SK-N-SH (cell line): ENCODE data around the gene CCDC197. TPM values are rescaled to one million over a fixed set of nuclear protein-coding genes. Genes with fewer than 3 reads are reported as not detected.

Experiments used
- CTCF ChIA-PET: fragments of 300-600, 350-600 bp; formaldehyde crosslinking; extraction: SDS; loops from one replicate; lab custom pipeline; 2021; lab: Yijun Ruan, JAX
- POLR2A ChIA-PET: fragments of 350-600 bp; sonication (Branson Sonifier 250); formaldehyde crosslinking; extraction: SDS; loops from one replicate; lab custom pipeline; 2020; ENCODE audit warnings: antibody characterized with exemption, inconsistent platforms; lab: Yijun Ruan, JAX
- DNase-seq: peaks from one replicate; pipeline ENCODE4 v3.0.0; 2012
- H2AFZ ChIP-seq: fragments of 200-600 bp; sonication (generic); 2 replicates; pipeline ENCODE4 v1.8.1; 2016; ENCODE audit warnings: antibody characterized with exemption, mild to moderate bottlenecking, low read depth
- H3F3A ChIP-seq: fragments of 200-600 bp; sonication (generic); replicated peaks from 2 replicates; pipeline ENCODE3; 2016; ENCODE audit warnings: antibody characterized with exemption, mild to moderate bottlenecking; ENCODE audit not compliant: insufficient read depth
- H3K27ac ChIP-seq, 2 experiments: fragments of 200-500 bp in 1 of 2; fragments of 200-600 bp in 1 of 2; sonication (Bioruptor generic) in 1 of 2; sonication (generic), shearing (Covaris generic) in 1 of 2; 2 replicates each; pipeline versions ENCODE4 v1.5.1 to v1.6.1; 2014 to 2016; ENCODE audit warnings: low read depth in 2 of 2, inconsistent platforms in 1 of 2, low read length in 1 of 2, mild to moderate bottlenecking in 1 of 2, mixed read lengths in 1 of 2
- H3K27me3 ChIP-seq: fragments of 200-600 bp; sonication (generic), shearing (Covaris generic); 2 replicates; pipeline ENCODE4 v1.6.1; 2016; ENCODE audit warnings: mixed run types; ENCODE audit not compliant: insufficient read depth
- H3K36me3 ChIP-seq, 2 experiments: fragments of 200-500 bp in 1 of 2; fragments of 200-600 bp in 1 of 2; sonication (Bioruptor generic) in 1 of 2; sonication (generic) in 1 of 2; replicated peaks in 1 of 2; 2 replicates each; pipeline versions ENCODE3 to v1.5.1; 2014 to 2016; ENCODE audit warnings: low read length in 1 of 2, mild to moderate bottlenecking in 1 of 2; ENCODE audit not compliant: insufficient read depth in 2 of 2, control insufficient read depth in 1 of 2
- H3K4me1 ChIP-seq, 2 experiments: fragments of 200-500 bp in 1 of 2; fragments of 200-600 bp in 1 of 2; sonication (Bioruptor generic) in 1 of 2; sonication (generic), shearing (Covaris generic) in 1 of 2; 2 replicates each; pipeline versions ENCODE4 v1.5.1 to v1.6.1; 2014 to 2016; ENCODE audit warnings: low read depth in 1 of 2, low read length in 1 of 2, mixed run types in 1 of 2; ENCODE audit not compliant: insufficient read depth in 2 of 2, control insufficient read depth in 1 of 2
- H3K4me2 ChIP-seq: fragments of 200-600 bp; sonication (generic), shearing (Covaris generic); 2 replicates; pipeline ENCODE4 v1.6.1; 2017; ENCODE audit warnings: mixed run types
- H3K4me3 ChIP-seq, 2 experiments: fragments of 200-500 bp in 1 of 2; fragments of 200-600 bp in 1 of 2; sonication (Bioruptor generic) in 1 of 2; sonication (generic), shearing (Covaris generic) in 1 of 2; 2 replicates each; pipeline versions ENCODE4 v1.5.1 to v1.8.1; 2014 to 2016; ENCODE audit warnings: low read depth in 2 of 2, inconsistent platforms in 1 of 2, low read length in 1 of 2, mild to moderate bottlenecking in 1 of 2, mixed read lengths in 1 of 2, moderate library complexity in 1 of 2
- H3K79me2 ChIP-seq: fragments of 200-600 bp; sonication (generic); 2 replicates; pipeline ENCODE4 v1.8.1; 2017; ENCODE audit warnings: mild to moderate bottlenecking; ENCODE audit not compliant: insufficient read depth
- H3K9ac ChIP-seq: fragments of 200-600 bp; sonication (generic); 2 replicates; pipeline ENCODE4 v1.6.1; 2017; ENCODE audit warnings: mixed run types
- H3K9me2 ChIP-seq: fragments of 200-600 bp; sonication (generic); 2 replicates; pipeline ENCODE4 v1.6.1; 2017; ENCODE audit warnings: mixed run types
- H3K9me3 ChIP-seq: fragments of 200-600 bp; sonication (generic); 2 replicates; pipeline ENCODE4 v1.6.1; 2017; ENCODE audit warnings: mixed run types, mild to moderate bottlenecking, moderate library complexity
- H4K20me1 ChIP-seq: fragments of 200-600 bp; sonication (generic); 2 replicates; pipeline ENCODE4 v1.6.1; 2017; ENCODE audit warnings: mild to moderate bottlenecking, mixed run types; ENCODE audit not compliant: insufficient read depth
- CHD2 ChIP-seq: fragments of 150-350 bp; IDR thresholded peaks from 2 replicates; pipeline ENCODE4 v1.6.1; 2018; ENCODE audit warnings: low read length; ENCODE audit not compliant: partially characterized antibody
- FOSL2 ChIP-seq: IDR thresholded peaks from 2 replicates; pipeline ENCODE4 v1.4.0; 2012; ENCODE audit warnings: low read depth, mild to moderate bottlenecking, moderate library complexity, borderline replicate concordance
- FOXJ3 ChIP-seq: sonication (generic); formaldehyde crosslinking; IDR thresholded peaks from 2 replicates; pipeline ENCODE4 v1.5.1; 2020; ENCODE audit warnings: mild to moderate bottlenecking, missing genetic modification reagents
- GATA2 ChIP-seq: sonication (generic); formaldehyde crosslinking; IDR thresholded peaks from 2 replicates; pipeline ENCODE4 v1.5.0; 2020; ENCODE audit warnings: mild to moderate bottlenecking, missing genetic modification reagents
- MXI1 ChIP-seq: IDR thresholded peaks from 2 replicates; pipeline ENCODE4 v1.6.1; 2012; ENCODE audit warnings: mild to moderate bottlenecking, low read depth, low read length, improper control_type of control experiment
- NFIC ChIP-seq: IDR thresholded peaks from 2 replicates; pipeline ENCODE4 v1.4.0; 2012; ENCODE audit warnings: borderline replicate concordance
- NRF1 ChIP-seq: IDR thresholded peaks from 2 replicates; pipeline ENCODE4 v1.6.1; 2012; ENCODE audit warnings: low read depth, mild to moderate bottlenecking, low read length
- POLR2AphosphoS5 ChIP-seq: IDR thresholded peaks from 2 replicates; pipeline ENCODE4 v1.6.1; 2012; ENCODE audit warnings: low read depth, low read length
- RAD21 ChIP-seq: IDR thresholded peaks from 2 replicates; pipeline ENCODE4 v1.6.1; 2012; ENCODE audit warnings: mild to moderate bottlenecking, low read length
- RXRA ChIP-seq: IDR thresholded peaks from 2 replicates; pipeline ENCODE4 v1.4.0; 2012; ENCODE audit warnings: low read depth, mild to moderate bottlenecking, borderline replicate concordance
- WGBS: methylation state at CpG from one replicate; pipeline ENCODE4 v1.1.6; 2017; ENCODE audit warnings: low lambda C conversion rate; 5-methylcytosine and 5-hydroxymethylcytosine counted together
- polyA plus RNA-seq, 3 experiments: library from polyadenylated mRNA; depleted of rRNA; stranded (reverse); fragments of >200 nt; gene quantifications; 2 replicates each; pipeline ENCODE4 v1.2.3, GENCODE V29; 2012
- TF ChIP-seq, protein P1 (sequence below): IDR thresholded peaks from 2 replicates; pipeline ENCODE4 v1.6.1; 2012; ENCODE audit warnings: mild to moderate bottlenecking, low read depth, low read length, moderate library complexity
- TF ChIP-seq, protein P2 (sequence below): fragments of 200-600 bp; sonication (generic); IDR thresholded peaks from 2 replicates; pipeline ENCODE4 v1.6.1; 2017; ENCODE audit warnings: antibody characterized with exemption, mild to moderate bottlenecking, moderate library complexity
- TF ChIP-seq, protein P3 (sequence below): IDR thresholded peaks from 2 replicates; pipeline ENCODE4 v1.4.0; 2012; ENCODE audit warnings: low read depth

CCDC197 gene
- polyA plus RNA-seq, 1 of the 3 experiments (the other 2 are of a cell fraction) = not detected

DNA sequence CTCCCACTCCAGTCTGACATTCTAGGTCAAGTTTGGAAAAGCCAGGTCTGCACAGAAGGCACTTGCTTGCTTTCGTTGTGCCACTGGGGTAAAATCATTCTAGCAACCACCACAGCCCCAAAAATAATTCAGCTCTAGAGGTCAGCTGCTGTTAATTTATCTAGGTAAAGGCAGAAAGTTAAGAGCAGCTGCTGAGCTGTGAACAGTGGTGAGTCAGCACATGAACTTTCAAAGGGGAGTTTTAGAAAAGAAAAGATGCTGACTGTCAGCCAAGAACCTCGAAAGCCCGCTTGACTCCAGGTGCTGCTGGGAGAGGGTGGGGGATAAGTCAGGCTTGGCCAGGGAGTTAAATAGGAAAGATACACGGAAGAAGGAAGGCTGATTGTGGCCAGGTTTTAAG is 12.7 kb downstream of the CCDC197 start (continued):
- TF ChIP-seq, protein P1, sequence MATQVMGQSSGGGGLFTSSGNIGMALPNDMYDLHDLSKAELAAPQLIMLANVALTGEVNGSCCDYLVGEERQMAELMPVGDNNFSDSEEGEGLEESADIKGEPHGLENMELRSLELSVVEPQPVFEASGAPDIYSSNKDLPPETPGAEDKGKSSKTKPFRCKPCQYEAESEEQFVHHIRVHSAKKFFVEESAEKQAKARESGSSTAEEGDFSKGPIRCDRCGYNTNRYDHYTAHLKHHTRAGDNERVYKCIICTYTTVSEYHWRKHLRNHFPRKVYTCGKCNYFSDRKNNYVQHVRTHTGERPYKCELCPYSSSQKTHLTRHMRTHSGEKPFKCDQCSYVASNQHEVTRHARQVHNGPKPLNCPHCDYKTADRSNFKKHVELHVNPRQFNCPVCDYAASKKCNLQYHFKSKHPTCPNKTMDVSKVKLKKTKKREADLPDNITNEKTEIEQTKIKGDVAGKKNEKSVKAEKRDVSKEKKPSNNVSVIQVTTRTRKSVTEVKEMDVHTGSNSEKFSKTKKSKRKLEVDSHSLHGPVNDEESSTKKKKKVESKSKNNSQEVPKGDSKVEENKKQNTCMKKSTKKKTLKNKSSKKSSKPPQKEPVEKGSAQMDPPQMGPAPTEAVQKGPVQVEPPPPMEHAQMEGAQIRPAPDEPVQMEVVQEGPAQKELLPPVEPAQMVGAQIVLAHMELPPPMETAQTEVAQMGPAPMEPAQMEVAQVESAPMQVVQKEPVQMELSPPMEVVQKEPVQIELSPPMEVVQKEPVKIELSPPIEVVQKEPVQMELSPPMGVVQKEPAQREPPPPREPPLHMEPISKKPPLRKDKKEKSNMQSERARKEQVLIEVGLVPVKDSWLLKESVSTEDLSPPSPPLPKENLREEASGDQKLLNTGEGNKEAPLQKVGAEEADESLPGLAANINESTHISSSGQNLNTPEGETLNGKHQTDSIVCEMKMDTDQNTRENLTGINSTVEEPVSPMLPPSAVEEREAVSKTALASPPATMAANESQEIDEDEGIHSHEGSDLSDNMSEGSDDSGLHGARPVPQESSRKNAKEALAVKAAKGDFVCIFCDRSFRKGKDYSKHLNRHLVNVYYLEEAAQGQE = no peak
- peak; percentile 31; the same call in 1 of the 2 replicates for TF ChIP-seq RXRA
- no peak for TF ChIP-seq CHD2
- TF ChIP-seq POLR2AphosphoS5 = no peak

DNA sequence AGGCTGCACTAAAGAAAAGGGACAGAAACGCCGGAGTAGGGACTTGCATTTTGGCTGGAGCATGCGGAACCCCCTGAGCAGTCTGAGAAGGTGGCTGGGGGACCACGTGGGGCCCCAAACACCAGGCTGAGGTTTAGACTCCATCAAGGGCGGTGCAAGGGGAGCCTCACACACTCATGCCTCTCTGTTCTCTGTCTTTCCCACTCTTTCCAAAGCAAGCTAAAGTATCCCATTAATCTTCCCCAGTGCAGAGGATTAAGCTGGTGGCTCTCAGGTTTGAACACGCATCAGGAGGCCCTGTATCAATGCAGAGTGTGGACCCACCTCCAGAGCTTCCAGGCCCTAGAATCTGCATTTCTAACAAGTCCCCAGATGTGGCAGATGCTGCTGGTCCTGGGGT is 13.5 kb downstream of the CCDC197 start:
- DNase-seq = no peak
- Histone ChIP-seq H2AFZ (no peak overlapping the region), H3K4me3 (no peak overlapping the region), H3K79me2 (no peaks in the 10 kb centered on the region), H4K20me1 (no peaks in the 10 kb centered on the region), H3K4me1 (peaks cover 0 to 3% of the 10 kb centered on the region in 2 experiments; a peak in 1 of 4 replicates), H3K9ac (no peak overlapping the region), H3K27me3 (peaks cover 5% of the 10 kb centered on the region; the same call in 1 of the 2 replicates), H3K4me2 (no peak overlapping the region), H3K9me3 (no peaks in the 10 kb centered on the region), H3F3A (no peaks in the 10 kb centered on the region), H3K9me2 (no peaks in the 10 kb centered on the region), H3K36me3 (no peaks in the 10 kb centered on the region), H3K27ac (no peak overlapping the region)
- ChIA-PET POLR2A (no interaction called here), CTCF (interaction anchor here (0.8 to 2.3 kb wide), 8 partner anchors 9 to 126 kb away, joined by 3 to 15 read pairs (median 3); no protein-coding TSS in a partner anchor)
- WGBS = 84% methylated on average over 6 of the region's 6 CpGs
- no peak for TF ChIP-seq RAD21
- no peak for TF ChIP-seq FOSL2
- no peak for TF ChIP-seq GATA2
- TF ChIP-seq, protein P2, sequence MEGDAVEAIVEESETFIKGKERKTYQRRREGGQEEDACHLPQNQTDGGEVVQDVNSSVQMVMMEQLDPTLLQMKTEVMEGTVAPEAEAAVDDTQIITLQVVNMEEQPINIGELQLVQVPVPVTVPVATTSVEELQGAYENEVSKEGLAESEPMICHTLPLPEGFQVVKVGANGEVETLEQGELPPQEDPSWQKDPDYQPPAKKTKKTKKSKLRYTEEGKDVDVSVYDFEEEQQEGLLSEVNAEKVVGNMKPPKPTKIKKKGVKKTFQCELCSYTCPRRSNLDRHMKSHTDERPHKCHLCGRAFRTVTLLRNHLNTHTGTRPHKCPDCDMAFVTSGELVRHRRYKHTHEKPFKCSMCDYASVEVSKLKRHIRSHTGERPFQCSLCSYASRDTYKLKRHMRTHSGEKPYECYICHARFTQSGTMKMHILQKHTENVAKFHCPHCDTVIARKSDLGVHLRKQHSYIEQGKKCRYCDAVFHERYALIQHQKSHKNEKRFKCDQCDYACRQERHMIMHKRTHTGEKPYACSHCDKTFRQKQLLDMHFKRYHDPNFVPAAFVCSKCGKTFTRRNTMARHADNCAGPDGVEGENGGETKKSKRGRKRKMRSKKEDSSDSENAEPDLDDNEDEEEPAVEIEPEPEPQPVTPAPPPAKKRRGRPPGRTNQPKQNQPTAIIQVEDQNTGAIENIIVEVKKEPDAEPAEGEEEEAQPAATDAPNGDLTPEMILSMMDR = no peak
- TF ChIP-seq NFIC = no peak
- no peak for TF ChIP-seq NRF1
- TF ChIP-seq, protein P3, sequence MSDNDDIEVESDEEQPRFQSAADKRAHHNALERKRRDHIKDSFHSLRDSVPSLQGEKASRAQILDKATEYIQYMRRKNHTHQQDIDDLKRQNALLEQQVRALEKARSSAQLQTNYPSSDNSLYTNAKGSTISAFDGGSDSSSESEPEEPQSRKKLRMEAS = no peak
- no peak for TF ChIP-seq MXI1
- no peak for TF ChIP-seq FOXJ3
